HepG2 (cell line): ENCODE data around the gene C1GALT1. TPM values are rescaled to one million over a fixed set of nuclear protein-coding genes. Genes with fewer than 3 reads are reported as not detected.

Experiments used
- ARID5B ChIP-seq: IDR thresholded peaks from 2 replicates; pipeline ENCODE4 v1.4.0; 2020; ENCODE audit warnings: mild to moderate bottlenecking, missing genetic modification reagents
- BHLHE40 ChIP-seq: IDR thresholded peaks from 2 replicates; pipeline ENCODE4 v1.6.1; 2011; ENCODE audit warnings: low read length, improper control_type of control experiment
- EP300 ChIP-seq, 3 experiments: sonication (generic) in 1 of 3; formaldehyde crosslinking in 1 of 3; IDR thresholded peaks; 2 replicates each; pipeline versions ENCODE4 v1.5.1 to v1.6.1; 2011 to 2020; ENCODE audit warnings: low read depth in 2 of 3, low read length in 2 of 3, borderline replicate concordance in 1 of 3, improper control_type of control experiment in 1 of 3, mild to moderate bottlenecking in 1 of 3, missing genetic modification reagents in 1 of 3, moderate library complexity in 1 of 3
- GATAD2A ChIP-seq: IDR thresholded peaks from 2 replicates; pipeline ENCODE4 v1.6.1; 2016
- HNF4A ChIP-seq: sonication (generic); formaldehyde crosslinking; IDR thresholded peaks from 2 replicates; pipeline ENCODE4 v1.4.0; 2020; ENCODE audit warnings: missing genetic modification reagents
- PATZ1 ChIP-seq: sonication (generic); formaldehyde crosslinking; IDR thresholded peaks from 2 replicates; pipeline ENCODE4 v1.4.0; 2020; ENCODE audit warnings: missing genetic modification reagents
- PITX1 ChIP-seq: sonication (generic); formaldehyde crosslinking; IDR thresholded peaks from 2 replicates; pipeline ENCODE4 v1.5.1; 2020; ENCODE audit warnings: mild to moderate bottlenecking, missing genetic modification reagents
- POLR2A ChIP-seq, 2 experiments: IDR thresholded peaks; 2 replicates each; pipeline ENCODE4 v1.6.1; 2011; ENCODE audit warnings: low read depth in 2 of 2, low read length in 2 of 2, mild to moderate bottlenecking in 1 of 2, moderate library complexity in 1 of 2; ENCODE audit not compliant: insufficient read depth in 1 of 2
- RBFOX2 ChIP-seq: fragments of 200-400 bp; formaldehyde crosslinking; IDR thresholded peaks from 2 replicates; pipeline ENCODE4 v1.6.1; 2017; ENCODE audit warnings: low read depth, mild to moderate bottlenecking, low read length
- SOX13 ChIP-seq, 3 experiments: fragments of 450-650 bp in 1 of 3; sonication (generic) in 1 of 3; formaldehyde crosslinking in 1 of 3; IDR thresholded peaks in 2 of 3; conservative IDR thresholded peaks in 1 of 3; 2 replicates each; pipeline versions ENCODE4 v1.5.0 to v1.6.1; 2016 to 2020; ENCODE audit warnings: antibody characterized with exemption in 1 of 3, mild to moderate bottlenecking in 1 of 3, missing compliant biosample characterization in 1 of 3, missing genetic modification reagents in 1 of 3, moderate library complexity in 1 of 3
- THRA ChIP-seq: sonication (generic); formaldehyde crosslinking; IDR thresholded peaks from 2 replicates; pipeline ENCODE4 v1.4.0; 2020; ENCODE audit warnings: missing genetic modification reagents, borderline replicate concordance
- ZMYM4 ChIP-seq: sonication (generic); formaldehyde crosslinking; IDR thresholded peaks from 2 replicates; pipeline ENCODE4 v1.8.1; 2023; ENCODE audit warnings: mild to moderate bottlenecking, missing genetic modification reagents
- polyA plus RNA-seq, 8 experiments: library from polyadenylated mRNA; depleted of rRNA in 3 of 8; stranded (reverse) in 7 of 8; unstranded in 1 of 8; fragments of >200 nt; fragmentation: Illumina TruSeq in 4 of 8; extraction: Trizol in 4 of 8; gene quantifications; 2 replicates each; pipeline versions ENCODE4 v1.2.1 to v1.2.3, GENCODE V29; 2011 to 2016; ENCODE audit warnings: low read depth in 4 of 8, missing spikeins in 1 of 8, mixed read lengths in 1 of 8; ENCODE audit not compliant: insufficient read depth in 1 of 8
- total RNA-seq, 5 experiments: library from RNA; depleted of rRNA; stranded (reverse); fragments of >200 nt; fragmentation: Illumina TruSeq; extraction: Trizol; gene quantifications; 2 replicates each; pipeline ENCODE4 v1.2.3, GENCODE V29; 2016; ENCODE audit warnings: low read depth in 1 of 5

Gene C1GALT1
- total and polyA plus RNA-seq, 2 of the 13 experiments (the other 11 are each of a cell fraction or from before 2014, with no cell fraction given): 57.1 to 65.9 TPM

GRCh38 chr7:7185371-7185989 is 3.1 kb downstream of the C1GALT1 start (continued):
- TF ChIP-seq ARID5B (CRISPR knock-in tag): 0 out of 2 replicates have a peak, but pooled peaks have one; percentile 10
- peak; percentile 45; the same call in 1 of the 2 replicates for TF ChIP-seq BHLHE40
- 0 out of 2 replicates have a peak, but pooled peaks have one; percentile 30 for TF ChIP-seq PITX1 (CRISPR knock-in tag)
- peak; percentile 13; the same call in 1 of the 2 replicates for TF ChIP-seq PATZ1
- no peak for TF ChIP-seq SOX13 (IDR thresholded peaks at IDR 0.05)
- peak in 1 of 2 experiments; percentile 27; a peak in 1 of 4 replicates for TF ChIP-seq SOX13 (CRISPR knock-in tag; conservative IDR thresholded peaks at IDR 0.05 in 1 of 2, IDR thresholded peaks at IDR 0.05 in 1 of 2)
- peak in 1 of 2 experiments; percentile 42; a peak in 1 of 4 replicates for TF ChIP-seq EP300 (IDR thresholded peaks at IDR 0.05; ENCODE audit: low read depth in 2 of 2, low read length in 2 of 2)
- TF ChIP-seq EP300 (CRISPR knock-in tag; IDR thresholded peaks at IDR 0.05; ENCODE audit: borderline replicate concordance): no peak
- TF ChIP-seq GATAD2A: peak; percentile 27; the same call in 1 of the 2 replicates
- peak in 1 of 2 experiments; percentile 20; a peak in 1 of 4 replicates for TF ChIP-seq POLR2A (IDR thresholded peaks at IDR 0.05; ENCODE audit: insufficient read depth in 1 of 2, low read depth in 2 of 2, low read length in 2 of 2)
- TF ChIP-seq HNF4A: peak; percentile 64
- TF ChIP-seq RBFOX2: peak; percentile 80
- TF ChIP-seq THRA (CRISPR knock-in tag): peak; percentile 10; the same call in 1 of the 2 replicates
- peak; percentile 35; the same call in 1 of the 2 replicates for TF ChIP-seq ZMYM4 (CRISPR knock-in tag)
